Epithelial cell of proximal tubule (primary cell): ENCODE measurements around the gene NBR1. TPM values are rescaled to one million over a fixed set of nuclear protein-coding genes. Genes with fewer than 3 reads are reported as not detected.
"Not testable (repeated sequence)": the region's sequence is repeated elsewhere in the genome, so short reads cannot be mapped to it uniquely, and the experiment has no call there.

Experiments used
- DNase-seq: peaks from one replicate; pipeline ENCODE4 v3.0.0-alpha.2; 2011; ENCODE audit warnings: low read depth
- H3K4me3 ChIP-seq: 2 replicates; pipeline ENCODE4 v1.5.1; 2011; ENCODE audit warnings: low read depth, mild to moderate bottlenecking, low read length
- CTCF ChIP-seq: conservative IDR thresholded peaks from 2 replicates; pipeline ENCODE4 v1.5.1; 2012; ENCODE audit warnings: low read depth, mild to moderate bottlenecking, low read length
- total RNA-seq: library from RNA; depleted of rRNA; stranded (reverse); fragments of >200 nt; gene quantifications from 2 replicates; pipeline ENCODE4 v1.2.3, GENCODE V29; 2015

NBR1 gene
- total RNA-seq, 1 donor from 2014 or later = 32.1 TPM

GRCh38 chr17:43199633-43200032, 28.6 kb downstream of the NBR1 start:
- no peak for DNase-seq
- no peak overlapping the region for H3K4me3 ChIP-seq
- TF ChIP-seq CTCF = no peak

- H3K4me3 ChIP-seq = no peak overlapping the region
- no peak for TF ChIP-seq CTCF
- DNase-seq = no peak
Observed at GRCh38 chr17:43200127-43200526, 29.1 kb downstream of the NBR1 start.

- not testable (repeated sequence) for DNase-seq, H3K4me3 ChIP-seq
Observed at GRCh38 chr17:43203013-43203412, 32.0 kb downstream of the NBR1 start.

GRCh38 chr17:43210576-43210975, 39.6 kb downstream of the NBR1 start:
- TF ChIP-seq CTCF = no peak
- no peak for DNase-seq
- H3K4me3 ChIP-seq = peak overlapping the region; percentile 74

- peak overlapping the region; percentile 74 for H3K4me3 ChIP-seq
- DNase-seq = no peak
- TF ChIP-seq CTCF = no peak
Observed at GRCh38 chr17:43211123-43211479, 40.1 kb downstream of the NBR1 start.

- peak within 1 kb of the TSS; percentile 74 for H3K4me3 ChIP-seq
- peak; percentile 13 for DNase-seq
- TF ChIP-seq CTCF = peak; percentile 33
Observed at GRCh38 chr17:43211480-43212402, 40.7 kb downstream of the NBR1 start, which contains the start of gene TMEM106A. TSS of gene TMEM106A (plus strand) at chr17:43211875. CDS start at chr17:43213042, 1,167 bp downstream.

GRCh38 chr17:43212641-43213490, 41.9 kb downstream of the NBR1 start:
- no peak for TF ChIP-seq CTCF
- DNase-seq = no peak
- H3K4me3 ChIP-seq = peak overlapping the region; percentile 74
